Subcutaneous adipose tissue (tissue), 4 donors: ENCODE results near the gene TRIO. TPM values are rescaled to one million over a fixed set of nuclear protein-coding genes. Genes with fewer than 3 reads are reported as not detected.

Experiments used
- CTCF ChIP-seq: fragments of 450-650 bp; IDR thresholded peaks from one replicate; pipeline ENCODE4 v1.5.1; 2016; ENCODE audit warnings: low read depth, mild to moderate bottlenecking, control low read depth, antibody characterized with exemption, moderate library complexity
- total RNA-seq, 4 donors: library from RNA; depleted of rRNA; stranded (reverse); fragments of >200 nt; gene quantifications; one replicate each; pipeline ENCODE4 v1.1.0, GENCODE V29; 2016

TRIO gene
- total RNA-seq, 4 donors from 2014 or later: 193 to 238 (median 212) TPM

GRCh38 chr5:14148890-14149671 lies 5.9 kb downstream of the TRIO start:
- no peak for TF ChIP-seq CTCF

- TF ChIP-seq CTCF: no peak
Observed at GRCh38 chr5:14149672-14150274, 6.6 kb downstream of the TRIO start.

- no peak for TF ChIP-seq CTCF
Observed at GRCh38 chr5:14151416-14151815, 8.3 kb downstream of the TRIO start.

GRCh38 chr5:14153071-14153864 lies 10.1 kb downstream of the TRIO start:
- TF ChIP-seq CTCF: no peak

GRCh38 chr5:14153932-14154731 lies 11.0 kb downstream of the TRIO start:
- TF ChIP-seq CTCF: no peak

GRCh38 chr5:14155075-14155474 lies 11.9 kb downstream of the TRIO start:
- no peak for TF ChIP-seq CTCF
